Mesothelial cell of epicardium (in vitro differentiated cells): ENCODE data around the gene TMEM129. TPM values are rescaled to one million over a fixed set of nuclear protein-coding genes. Genes with fewer than 3 reads are reported as not detected.

Source experiments
- DNase-seq, 2 experiments: peaks; one replicate each; pipeline ENCODE4 v3.0.0; 2021; ENCODE audit warnings: low spot score in 2 of 2; ENCODE audit not compliant: unreplicated experiment in 2 of 2
- H3K27ac Mint-ChIP-seq: 2 replicates; pipeline ENCODE4 v1.8.0; 2021; ENCODE audit warnings: mixed read lengths
- H3K27me3 Mint-ChIP-seq: 2 replicates; pipeline ENCODE4 v1.8.0; 2021; ENCODE audit warnings: low read depth, mixed read lengths
- H3K36me3 Mint-ChIP-seq: 2 replicates; pipeline ENCODE4 v1.8.0; 2021; ENCODE audit warnings: mixed read lengths
- H3K4me1 Mint-ChIP-seq: 2 replicates; pipeline ENCODE4 v1.8.0; 2021; ENCODE audit warnings: mixed read lengths
- H3K4me3 Mint-ChIP-seq: 2 replicates; pipeline ENCODE4 v1.8.0; 2021; ENCODE audit warnings: mild to moderate bottlenecking, moderate library complexity, mixed read lengths
- H3K9me3 Mint-ChIP-seq: 2 replicates; pipeline ENCODE4 v1.8.0; 2021; ENCODE audit warnings: mixed read lengths
- CTCF ChIP-seq: fragments of 200-600 bp; sonication (generic); IDR thresholded peaks from one replicate; pipeline ENCODE4 v1.5.0; 2021; ENCODE audit warnings: antibody characterized with exemption; ENCODE audit not compliant: unreplicated experiment
- total RNA-seq: library from RNA; stranded (reverse); gene quantifications from 3 replicates; pipeline ENCODE4 v1.2.1, GENCODE V29; 2021

TMEM129 gene
- total RNA-seq, 1 donor from 2014 or later: 37.8 TPM

- H3K36me3 Mint-ChIP-seq: peaks cover under 1% of the 10 kb centered on the region
- H3K27me3 Mint-ChIP-seq: no peaks in the 10 kb centered on the region
- TF ChIP-seq CTCF: no peak
- no peak overlapping the region for H3K27ac Mint-ChIP-seq
- H3K4me1 Mint-ChIP-seq: peaks cover 29% of the 10 kb centered on the region
- no peak overlapping the region for H3K4me3 Mint-ChIP-seq
- no peaks in the 10 kb centered on the region for H3K9me3 Mint-ChIP-seq
- DNase-seq: no peak
Observed at GRCh38 chr4:1715002-1715758, 5.9 kb downstream of the TMEM129 start.

GRCh38 chr4:1714303-1715001 lies 6.7 kb downstream of the TMEM129 start:
- Mint-ChIP-seq H3K4me1 (peaks cover 32% of the 10 kb centered on the region), H3K36me3 (peaks cover 5% of the 10 kb centered on the region), H3K27me3 (no peaks in the 10 kb centered on the region), H3K27ac (no peak overlapping the region), H3K9me3 (no peaks in the 10 kb centered on the region), H3K4me3 (no peak overlapping the region)
- no peak for DNase-seq
- TF ChIP-seq CTCF: no peak

GRCh38 chr4:1713003-1713851 lies 7.9 kb downstream of the TMEM129 start:
- H3K27me3 Mint-ChIP-seq: no peaks in the 10 kb centered on the region
- peak overlapping the region; percentile 87 for H3K4me3 Mint-ChIP-seq
- no peaks in the 10 kb centered on the region for H3K9me3 Mint-ChIP-seq
- H3K4me1 Mint-ChIP-seq: peaks cover 39% of the 10 kb centered on the region
- peak overlapping the region; percentile 98 for H3K27ac Mint-ChIP-seq
- peaks cover 6% of the 10 kb centered on the region for H3K36me3 Mint-ChIP-seq
- DNase-seq: no peak
- no peak for TF ChIP-seq CTCF

GRCh38 chr4:1712216-1713002 lies 8.7 kb downstream of the TMEM129 start, which contains the start of gene SLBP:
Gene SLBP, minus strand, starts transcription at chr4:1712319. Its CDS starts 131 bp downstream, at chr4:1712188.
- Mint-ChIP-seq H3K4me3 (peak within 1 kb of the TSS; percentile 87), H3K27ac (peak within 1 kb of the TSS; percentile 98), H3K9me3 (no peaks in the 10 kb centered on the region), H3K27me3 (no peaks in the 10 kb centered on the region), H3K4me1 (peaks cover 41% of the 10 kb centered on the region), H3K36me3 (peaks cover 9% of the 10 kb centered on the region)
- no peak for TF ChIP-seq CTCF
- DNase-seq: peak; percentile 86 to 93

- peaks cover 41% of the 10 kb centered on the region for H3K4me1 Mint-ChIP-seq
- H3K36me3 Mint-ChIP-seq: peaks cover 9% of the 10 kb centered on the region
- no peaks in the 10 kb centered on the region for H3K9me3 Mint-ChIP-seq
- H3K27ac Mint-ChIP-seq: peak overlapping the region; percentile 88
- no peak for TF ChIP-seq CTCF
- H3K27me3 Mint-ChIP-seq: no peaks in the 10 kb centered on the region
- DNase-seq: peak in 1 of 2 experiments; percentile 51
- H3K4me3 Mint-ChIP-seq: peak overlapping the region; percentile 85
Observed at GRCh38 chr4:1711571-1712215, 9.4 kb downstream of the TMEM129 start.
